ENCODE results near the gene TBC1D20.

- TF ChIP-seq CEBPB (IDR thresholded peaks at IDR 0.05; ENCODE audit: low read depth) (no peak), REST (IDR thresholded peaks at IDR 0.05; ENCODE audit: low read depth) (no peak), CTCF (IDR thresholded peaks at IDR 0.05 in 2 of 3, conservative IDR thresholded peaks at IDR 0.05 in 1 of 3; ENCODE audit: borderline replicate concordance in 1 of 3, insufficient read depth in 1 of 3, low read depth in 2 of 3, low read length in 2 of 3) (no peak), POLR2A (IDR thresholded peaks at IDR 0.05; ENCODE audit: borderline replicate concordance, extremely low read depth, insufficient read depth, insufficient read length) (no peak), EZH2 (IDR thresholded peaks at IDR 0.05) (no peak), EZH2phosphoT487 (IDR thresholded peaks at IDR 0.05; ENCODE audit: borderline replicate concordance) (no peak), POLR2AphosphoS5 (IDR thresholded peaks at IDR 0.05; ENCODE audit: low read depth, low read length) (no peak), ZNF274 (IDR thresholded peaks at IDR 0.05; ENCODE audit: low read depth, low read length) (no peak), ATF3 (IDR thresholded peaks at IDR 0.05) (no peak), MAX (IDR thresholded peaks at IDR 0.05) (no peak)
Observed at GRCh38 chr20:418858-419365, 43.4 kb downstream of the TBC1D20 start.
